H1 (cell line): Measurements from ENCODE around the gene CARM1. TPM values are rescaled to one million over a fixed set of nuclear protein-coding genes. Genes with fewer than 3 reads are reported as not detected.

Source experiments
- RFX5 ChIP-seq: IDR thresholded peaks from 2 replicates; pipeline ENCODE4 v1.6.1; 2011; ENCODE audit warnings: low read depth, low read length, improper control_type of control experiment, borderline replicate concordance
- SRF ChIP-seq: IDR thresholded peaks from 2 replicates; pipeline ENCODE4 v1.6.1; 2011; ENCODE audit warnings: mild to moderate bottlenecking, low read depth, low read length, moderate library complexity
- YY1 ChIP-seq: IDR thresholded peaks from 2 replicates; pipeline ENCODE4 v1.6.1; 2011; ENCODE audit warnings: low read depth, mild to moderate bottlenecking, low read length
- polyA plus RNA-seq, 7 experiments: library from polyadenylated mRNA; depleted of rRNA in 3 of 7; stranded (reverse) in 5 of 7; unstranded in 2 of 7; fragments of >200 nt in 5 of 7; fragments of 200-250 nt in 2 of 7; gene quantifications; 1 replicate in 5 of 7; 2 replicates in 1 of 7; 4 replicates in 1 of 7; pipeline versions ENCODE4 v1.2.1 to v1.2.3, GENCODE V29; 2011 to 2013; ENCODE audit warnings: missing spikeins in 2 of 7, mixed read lengths in 2 of 7
- total RNA-seq: library from RNA; stranded (reverse); fragmentation: NEBNext Ultra II Directional; extraction: Animal tissue kit (Norgen Biotek cat#: 25700); gene quantifications from 2 replicates; pipeline ENCODE4 v1.2.1, GENCODE V29; 2021
- TF ChIP-seq, protein P1 (sequence below), 3 experiments: IDR thresholded peaks; 1 replicate in 2 of 3; 2 replicates in 1 of 3; pipeline versions ENCODE4 v1.5.1 to v1.6.1; 2011; ENCODE audit warnings: low read length in 3 of 3, mild to moderate bottlenecking in 3 of 3, inconsistent platforms in 2 of 3, low read depth in 1 of 3, moderate library complexity in 1 of 3; ENCODE audit not compliant: insufficient read depth in 1 of 3; ENCODE audit errors: control extremely low read depth in 1 of 3

Gene CARM1
- total and polyA plus RNA-seq, 2 of the 8 experiments (the other 6 are each of a cell fraction or from before 2014, with no cell fraction given), result 134 to 164 TPM

DNA sequence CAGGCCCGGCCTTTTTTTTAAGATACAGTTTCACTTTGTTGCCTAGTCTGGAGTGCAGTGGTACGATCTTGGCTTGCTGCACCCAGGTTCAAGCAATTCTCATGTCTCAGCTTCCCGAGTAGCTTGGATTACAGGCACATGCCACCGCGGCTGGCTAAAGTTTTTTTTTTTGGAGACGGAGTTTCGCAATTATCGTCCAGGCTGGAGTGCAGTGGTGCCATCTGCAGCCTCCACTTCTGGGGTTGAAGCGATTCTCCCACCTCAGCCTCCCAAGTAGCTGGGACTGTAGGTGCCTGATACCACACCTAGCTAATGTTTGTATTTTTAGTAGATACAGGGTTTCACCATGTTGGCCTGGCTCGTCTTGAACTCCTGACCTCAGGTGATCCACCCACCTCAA lies 4.9 kb upstream of the CARM1 start (continued):
- TF ChIP-seq YY1 (no peak), RFX5 (no peak), SRF (no peak)
- TF ChIP-seq, protein P1, sequence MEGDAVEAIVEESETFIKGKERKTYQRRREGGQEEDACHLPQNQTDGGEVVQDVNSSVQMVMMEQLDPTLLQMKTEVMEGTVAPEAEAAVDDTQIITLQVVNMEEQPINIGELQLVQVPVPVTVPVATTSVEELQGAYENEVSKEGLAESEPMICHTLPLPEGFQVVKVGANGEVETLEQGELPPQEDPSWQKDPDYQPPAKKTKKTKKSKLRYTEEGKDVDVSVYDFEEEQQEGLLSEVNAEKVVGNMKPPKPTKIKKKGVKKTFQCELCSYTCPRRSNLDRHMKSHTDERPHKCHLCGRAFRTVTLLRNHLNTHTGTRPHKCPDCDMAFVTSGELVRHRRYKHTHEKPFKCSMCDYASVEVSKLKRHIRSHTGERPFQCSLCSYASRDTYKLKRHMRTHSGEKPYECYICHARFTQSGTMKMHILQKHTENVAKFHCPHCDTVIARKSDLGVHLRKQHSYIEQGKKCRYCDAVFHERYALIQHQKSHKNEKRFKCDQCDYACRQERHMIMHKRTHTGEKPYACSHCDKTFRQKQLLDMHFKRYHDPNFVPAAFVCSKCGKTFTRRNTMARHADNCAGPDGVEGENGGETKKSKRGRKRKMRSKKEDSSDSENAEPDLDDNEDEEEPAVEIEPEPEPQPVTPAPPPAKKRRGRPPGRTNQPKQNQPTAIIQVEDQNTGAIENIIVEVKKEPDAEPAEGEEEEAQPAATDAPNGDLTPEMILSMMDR (IDR thresholded peaks at IDR 0.05; ENCODE audit: control extremely low read depth in 1 of 3, insufficient read depth in 1 of 3, low read depth in 1 of 3, low read length in 3 of 3), result no peak
